SK-N-SH treated with all-trans-retinoic acid at 6 μM for 48 hours (cell line): ENCODE measurements around the gene TGFBR2.

Experiments used
- GLIS3 ChIP-seq: fragments of 250-450 bp; sonication (Bioruptor Pico); IDR thresholded peaks from 2 replicates; pipeline ENCODE4 v1.5.0; 2020; ENCODE audit warnings: mild to moderate bottlenecking, moderate library complexity
- RARB ChIP-seq: fragments of 250-450 bp; sonication (Bioruptor Pico); IDR thresholded peaks from 2 replicates; pipeline ENCODE4 v1.8.0; 2021; ENCODE audit warnings: mild to moderate bottlenecking, moderate library complexity
- TOX ChIP-seq: fragments of 250-450 bp; sonication (Bioruptor Pico); IDR thresholded peaks from 2 replicates; pipeline ENCODE4 v1.8.0; 2021; ENCODE audit warnings: mild to moderate bottlenecking, moderate library complexity, borderline replicate concordance
- ZFP3 ChIP-seq: fragments of 250-450 bp; sonication (Bioruptor Pico); IDR thresholded peaks from 2 replicates; pipeline ENCODE4 v1.5.0; 2020; ENCODE audit warnings: mild to moderate bottlenecking, moderate library complexity
- ZFP30 ChIP-seq: fragments of 450-650 bp; formaldehyde crosslinking; IDR thresholded peaks from 2 replicates; pipeline ENCODE4 v1.5.0; 2022; ENCODE audit warnings: mild to moderate bottlenecking, moderate library complexity
- ZNF565 ChIP-seq: fragments of 450-650 bp; formaldehyde crosslinking; conservative IDR thresholded peaks from 2 replicates; pipeline ENCODE4 v1.5.0; 2020; ENCODE audit warnings: low read depth, mild to moderate bottlenecking, moderate library complexity
- ZNF70 ChIP-seq: fragments of 450-650 bp; formaldehyde crosslinking; IDR thresholded peaks from 2 replicates; pipeline ENCODE4 v1.5.0; 2020; ENCODE audit warnings: mild to moderate bottlenecking, moderate library complexity
- TF ChIP-seq, protein P1 (sequence below): fragments of 250-450 bp; sonication (Bioruptor Pico); IDR thresholded peaks from 2 replicates; pipeline ENCODE4 v1.8.0; 2020; ENCODE audit warnings: mild to moderate bottlenecking, moderate library complexity, borderline replicate concordance

GRCh38 chr3:30657914-30658313 is 51.5 kb downstream of the TGFBR2 start:
- TF ChIP-seq GLIS3 (CRISPR knock-in tag) = no peak
- TF ChIP-seq ZNF565 (CRISPR knock-in tag) = no peak
- TF ChIP-seq ZNF70 (CRISPR knock-in tag) = no peak
- TF ChIP-seq ZFP3 (CRISPR knock-in tag) = no peak
- no peak for TF ChIP-seq RARB (CRISPR knock-in tag)
- TF ChIP-seq, protein P1, sequence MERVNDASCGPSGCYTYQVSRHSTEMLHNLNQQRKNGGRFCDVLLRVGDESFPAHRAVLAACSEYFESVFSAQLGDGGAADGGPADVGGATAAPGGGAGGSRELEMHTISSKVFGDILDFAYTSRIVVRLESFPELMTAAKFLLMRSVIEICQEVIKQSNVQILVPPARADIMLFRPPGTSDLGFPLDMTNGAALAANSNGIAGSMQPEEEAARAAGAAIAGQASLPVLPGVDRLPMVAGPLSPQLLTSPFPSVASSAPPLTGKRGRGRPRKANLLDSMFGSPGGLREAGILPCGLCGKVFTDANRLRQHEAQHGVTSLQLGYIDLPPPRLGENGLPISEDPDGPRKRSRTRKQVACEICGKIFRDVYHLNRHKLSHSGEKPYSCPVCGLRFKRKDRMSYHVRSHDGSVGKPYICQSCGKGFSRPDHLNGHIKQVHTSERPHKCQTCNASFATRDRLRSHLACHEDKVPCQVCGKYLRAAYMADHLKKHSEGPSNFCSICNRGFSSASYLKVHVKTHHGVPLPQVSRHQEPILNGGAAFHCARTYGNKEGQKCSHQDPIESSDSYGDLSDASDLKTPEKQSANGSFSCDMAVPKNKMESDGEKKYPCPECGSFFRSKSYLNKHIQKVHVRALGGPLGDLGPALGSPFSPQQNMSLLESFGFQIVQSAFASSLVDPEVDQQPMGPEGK (CRISPR knock-in tag) = no peak
- TF ChIP-seq ZFP30 (CRISPR knock-in tag) = no peak
- no peak for TF ChIP-seq TOX (CRISPR knock-in tag)
